GM12874 (cell line): ENCODE results near the gene MFSD6.

Source experiments
- TF ChIP-seq, protein P1 (sequence below): IDR thresholded peaks from 2 replicates; pipeline ENCODE4 v1.5.1; 2011; ENCODE audit warnings: low read depth, mild to moderate bottlenecking, control low read depth, low read length, moderate library complexity; ENCODE audit not compliant: insufficient read depth

MFSD6 gene

DNA sequence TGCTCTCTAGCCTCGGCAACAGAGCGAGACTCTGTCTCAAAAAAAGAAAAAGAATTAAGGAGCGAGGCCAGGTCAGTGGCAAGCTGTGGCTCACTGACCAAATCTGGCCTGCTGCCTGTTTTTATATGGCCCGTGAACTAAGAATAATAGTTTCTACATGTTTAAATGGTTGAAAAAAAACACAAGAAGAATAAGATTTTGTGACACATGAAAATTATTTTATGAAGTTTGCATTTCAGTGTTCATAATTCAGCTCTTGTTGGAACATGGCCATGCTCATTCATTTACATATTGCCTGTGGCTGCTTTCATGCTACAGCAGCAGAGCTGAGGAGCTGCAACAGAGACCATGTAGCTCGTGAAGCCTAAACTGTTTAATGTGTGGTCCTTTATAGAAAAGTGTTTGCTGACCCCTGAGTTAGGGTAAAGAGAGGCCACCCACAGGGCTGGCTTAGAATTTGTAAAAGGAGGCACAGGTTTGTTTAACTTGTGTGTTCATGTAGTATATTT is 59.5 kb downstream of the MFSD6 start:
- TF ChIP-seq, protein P1, sequence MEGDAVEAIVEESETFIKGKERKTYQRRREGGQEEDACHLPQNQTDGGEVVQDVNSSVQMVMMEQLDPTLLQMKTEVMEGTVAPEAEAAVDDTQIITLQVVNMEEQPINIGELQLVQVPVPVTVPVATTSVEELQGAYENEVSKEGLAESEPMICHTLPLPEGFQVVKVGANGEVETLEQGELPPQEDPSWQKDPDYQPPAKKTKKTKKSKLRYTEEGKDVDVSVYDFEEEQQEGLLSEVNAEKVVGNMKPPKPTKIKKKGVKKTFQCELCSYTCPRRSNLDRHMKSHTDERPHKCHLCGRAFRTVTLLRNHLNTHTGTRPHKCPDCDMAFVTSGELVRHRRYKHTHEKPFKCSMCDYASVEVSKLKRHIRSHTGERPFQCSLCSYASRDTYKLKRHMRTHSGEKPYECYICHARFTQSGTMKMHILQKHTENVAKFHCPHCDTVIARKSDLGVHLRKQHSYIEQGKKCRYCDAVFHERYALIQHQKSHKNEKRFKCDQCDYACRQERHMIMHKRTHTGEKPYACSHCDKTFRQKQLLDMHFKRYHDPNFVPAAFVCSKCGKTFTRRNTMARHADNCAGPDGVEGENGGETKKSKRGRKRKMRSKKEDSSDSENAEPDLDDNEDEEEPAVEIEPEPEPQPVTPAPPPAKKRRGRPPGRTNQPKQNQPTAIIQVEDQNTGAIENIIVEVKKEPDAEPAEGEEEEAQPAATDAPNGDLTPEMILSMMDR = no peak

DNA sequence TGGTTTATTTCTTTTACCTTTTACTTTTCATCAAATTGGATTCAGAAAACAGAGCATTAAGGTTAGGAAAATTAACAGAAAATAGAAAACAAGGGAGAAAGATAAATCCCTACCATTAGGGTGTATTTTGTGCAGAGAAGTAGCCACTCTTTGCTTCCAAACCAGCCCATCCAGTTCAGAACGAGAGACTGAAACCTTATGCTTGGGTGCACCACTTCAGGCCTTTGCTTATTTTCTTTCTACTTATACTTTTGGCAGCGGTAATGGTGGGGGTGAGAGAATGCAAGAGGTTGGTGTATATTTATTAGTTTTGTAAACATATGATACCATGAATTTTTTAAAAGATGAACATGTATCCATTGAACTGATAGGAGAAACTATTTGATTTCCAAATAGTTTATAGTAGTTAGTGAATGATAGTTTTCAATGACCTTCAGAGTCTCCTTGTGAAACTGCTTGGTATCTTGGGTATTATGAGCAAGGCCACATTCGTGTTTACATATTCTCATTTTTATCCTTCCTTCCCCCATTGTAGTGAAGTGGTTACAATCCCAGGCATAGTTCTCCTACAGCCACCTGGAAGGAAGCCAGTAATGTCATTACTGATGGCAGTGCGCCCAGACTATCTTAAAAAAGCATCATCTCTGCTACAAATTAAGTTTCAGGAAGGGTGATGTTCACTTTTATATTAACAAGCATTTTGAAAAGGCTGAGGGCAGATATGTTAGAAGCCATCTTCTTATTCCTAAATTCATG is 60.8 kb downstream of the MFSD6 start:
- TF ChIP-seq, protein P1 = no peak

DNA sequence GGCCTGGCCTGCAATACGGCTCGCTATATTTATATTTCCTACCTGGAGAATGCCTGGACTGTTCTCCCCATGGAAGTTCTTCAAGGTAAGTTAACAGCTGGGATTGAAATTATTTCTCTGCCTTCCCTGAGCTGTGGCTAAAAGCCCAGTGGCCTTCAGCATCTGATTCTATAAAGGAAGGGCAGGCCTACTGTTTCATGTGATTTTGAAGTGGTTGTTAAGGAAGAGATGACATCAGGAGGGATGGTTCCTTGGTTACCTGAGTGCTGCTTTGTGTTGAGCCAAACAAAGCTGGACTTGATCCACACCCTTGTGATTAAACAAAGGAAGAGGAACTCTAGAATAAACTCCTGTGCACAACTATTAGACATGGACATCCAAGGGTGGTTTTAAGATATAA is 61.6 kb downstream of the MFSD6 start:
- TF ChIP-seq, protein P1 = no peak

DNA sequence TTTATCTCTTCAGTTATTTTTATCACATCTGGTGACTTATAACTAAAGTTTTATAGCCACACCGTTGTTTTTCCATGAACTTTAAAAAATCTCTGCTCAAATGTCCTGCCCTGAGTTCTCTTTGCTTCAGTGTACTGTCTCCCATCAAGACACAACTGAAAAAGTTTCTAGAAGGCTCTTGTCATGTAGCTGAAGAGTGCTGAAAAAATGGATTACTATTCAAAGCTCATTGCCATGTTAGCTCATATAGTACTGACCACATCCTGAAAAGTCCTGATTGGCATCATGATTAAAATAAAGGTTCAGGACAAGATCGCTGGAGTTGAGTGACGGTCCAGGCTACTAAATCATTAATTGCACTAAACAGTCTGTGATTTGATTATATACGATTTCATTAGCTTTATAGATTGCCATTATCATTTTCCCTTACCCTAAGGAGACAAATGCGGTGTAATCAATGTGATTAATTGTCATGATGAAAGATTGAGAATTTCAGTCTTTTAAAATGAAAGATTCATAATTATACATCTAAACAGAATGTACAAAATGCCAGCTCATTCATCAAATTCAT is 62.2 kb downstream of the MFSD6 start:
- TF ChIP-seq, protein P1 = no peak

DNA sequence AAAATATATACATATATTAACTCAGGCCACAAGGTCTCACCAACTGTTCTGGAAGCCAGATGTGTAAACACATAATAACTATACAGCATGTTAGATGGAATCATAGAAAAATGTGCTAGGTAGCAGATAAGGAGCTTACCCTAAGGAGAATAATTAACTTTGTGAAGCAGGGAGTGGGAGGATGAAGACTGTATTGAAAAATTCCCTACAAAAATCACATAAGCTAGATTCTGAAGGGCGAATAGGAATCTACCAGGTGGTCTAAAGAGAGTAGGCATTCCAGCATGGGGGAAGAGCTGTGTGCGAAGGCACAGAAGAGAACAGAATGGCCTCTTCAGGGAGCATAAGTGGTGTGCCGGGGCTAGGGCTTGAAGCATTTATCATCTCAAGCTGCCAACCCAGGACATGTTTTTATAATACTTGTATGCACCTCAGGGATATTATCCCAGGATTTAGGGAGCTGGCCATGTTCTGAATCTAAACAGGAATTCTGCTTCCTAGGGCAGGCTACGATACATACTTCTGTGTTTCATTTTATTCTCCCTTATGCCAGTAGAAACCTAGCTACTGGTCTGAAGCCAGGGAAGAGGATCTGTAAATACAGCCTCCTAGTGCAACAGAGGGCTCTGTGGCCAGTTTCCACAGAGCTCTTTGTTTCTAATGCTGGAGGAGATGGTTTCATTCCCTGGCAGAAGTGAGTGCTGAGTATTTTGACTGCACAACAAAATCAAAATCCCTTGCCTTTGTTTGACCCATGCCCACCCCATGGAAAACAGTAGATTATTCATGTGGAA is 69.7 kb downstream of the MFSD6 start:
- TF ChIP-seq, protein P1 = no peak

DNA sequence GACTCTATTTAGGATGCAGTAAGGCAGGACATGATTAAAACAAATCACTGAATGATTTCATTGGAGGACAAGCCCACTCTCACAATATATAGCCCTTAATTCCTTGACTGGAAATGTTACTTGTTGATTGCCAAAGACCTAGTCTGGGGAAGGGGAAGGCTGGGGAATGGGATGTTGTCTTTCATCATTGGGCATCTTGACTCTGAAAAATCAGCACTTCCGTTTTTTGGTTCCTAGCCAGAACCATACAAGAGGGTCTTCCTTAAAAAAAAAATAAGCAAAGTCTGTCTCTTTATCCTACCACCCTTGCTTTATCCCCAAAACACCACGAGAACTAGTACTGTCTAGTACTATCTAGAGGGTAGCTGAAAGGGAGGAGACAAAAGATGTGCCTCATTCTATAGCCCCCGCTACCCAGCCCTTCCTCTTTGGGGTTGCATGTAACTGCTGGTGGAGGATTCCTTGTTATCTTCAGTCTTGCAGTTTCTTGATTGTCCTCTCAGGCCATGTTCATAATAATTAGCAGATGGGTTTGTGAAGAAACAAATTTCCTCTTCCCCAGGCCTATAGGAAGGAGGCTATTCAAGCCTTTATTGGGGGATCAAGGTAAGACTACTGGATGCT is 70.5 kb downstream of the MFSD6 start:
- TF ChIP-seq, protein P1 = no peak

DNA sequence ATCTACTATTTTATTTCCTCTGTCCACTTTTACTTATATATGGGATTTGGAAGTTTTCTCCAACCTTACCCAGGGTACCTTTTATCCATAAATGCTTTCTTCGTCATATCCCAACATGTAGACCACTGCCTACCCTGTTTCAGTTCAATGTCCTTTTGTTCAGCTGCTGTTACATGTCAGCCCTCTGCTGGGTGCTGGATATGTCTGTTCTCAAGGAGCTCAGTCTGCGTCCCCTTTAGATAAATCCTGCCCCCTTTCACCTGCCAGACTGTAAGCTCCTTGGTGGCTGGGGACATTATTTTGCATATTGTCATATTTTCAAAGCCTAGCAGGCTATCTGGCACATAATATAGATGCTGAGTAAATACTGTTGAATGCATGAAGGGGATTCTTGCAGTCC is 73.2 kb downstream of the MFSD6 start:
- TF ChIP-seq, protein P1 = no peak
